GM23338 (cell line): Measurements from ENCODE around the gene ESR1. TPM values are rescaled to one million over a fixed set of nuclear protein-coding genes. Genes with fewer than 3 reads are reported as not detected.

Experiments used
- ATAC-seq: fragments of 200-7000 bp; cut with Tn5 transposase; 3 replicates; pipeline ENCODE4 v1.9.1; 2020
- DNase-seq: peaks from one replicate; pipeline ENCODE4 v3.0.0-alpha.2; 2015; ENCODE audit warnings: low spot score
- H2AFZ ChIP-seq: fragments of 200-600 bp; sonication (generic); 2 replicates; pipeline ENCODE4 v1.8.0; 2016; ENCODE audit warnings: antibody characterized with exemption, mild to moderate bottlenecking, moderate library complexity
- H3F3A ChIP-seq: fragments of 200-600 bp; sonication (generic); replicated peaks from 2 replicates; pipeline ENCODE4 v1.8.0; 2017; ENCODE audit warnings: antibody characterized with exemption, mixed run types, low read depth
- H3K27ac ChIP-seq: fragments of 200-600 bp; sonication (generic); 2 replicates; pipeline ENCODE4 v1.6.1; 2016; ENCODE audit warnings: low read depth
- H3K27me3 ChIP-seq: fragments of 200-600 bp; sonication (generic); 2 replicates; pipeline ENCODE4 v1.8.0; 2016; ENCODE audit warnings: mild to moderate bottlenecking, mixed run types, moderate library complexity; ENCODE audit not compliant: insufficient read depth
- H3K36me3 ChIP-seq: fragments of 200-600 bp; sonication (generic); 2 replicates; pipeline ENCODE4 v1.8.0; 2016; ENCODE audit warnings: mild to moderate bottlenecking; ENCODE audit not compliant: insufficient read depth
- H3K4me1 ChIP-seq: fragments of 200-600 bp; sonication (generic); 2 replicates; pipeline ENCODE4 v1.8.0; 2016; ENCODE audit warnings: mild to moderate bottlenecking, moderate library complexity; ENCODE audit not compliant: insufficient read depth
- H3K4me2 ChIP-seq: fragments of 200-600 bp; sonication (generic); 2 replicates; pipeline ENCODE4 v1.7.1; 2017; ENCODE audit warnings: mixed run types
- H3K4me3 ChIP-seq: fragments of 200-600 bp; sonication (generic); 2 replicates; pipeline ENCODE4 v1.6.1; 2016; ENCODE audit warnings: mixed run types
- H3K79me2 ChIP-seq: fragments of 200-600 bp; sonication (generic); replicated peaks from 2 replicates; pipeline ENCODE4 v1.8.0; 2017; ENCODE audit warnings: mild to moderate bottlenecking; ENCODE audit not compliant: insufficient read depth
- H3K9me2 ChIP-seq: fragments of 200-600 bp; sonication (generic); 2 replicates; pipeline ENCODE4 v1.8.0; 2017; ENCODE audit not compliant: insufficient read depth
- H4K20me1 ChIP-seq: fragments of 200-600 bp; sonication (generic); replicated peaks from 2 replicates; pipeline ENCODE4 v1.8.0; 2017; ENCODE audit warnings: mild to moderate bottlenecking; ENCODE audit not compliant: insufficient read depth
- H3K27ac Mint-ChIP-seq: 2 replicates; pipeline ENCODE4 v1.8.0; 2020; ENCODE audit warnings: inconsistent platforms, mild to moderate bottlenecking, moderate library complexity, mixed read lengths
- H3K27me3 Mint-ChIP-seq: 3 replicates; pipeline ENCODE4 v1.8.0; 2022; ENCODE audit warnings: low read depth, mild to moderate bottlenecking, moderate library complexity, mixed read lengths, inconsistent platforms; ENCODE audit not compliant: insufficient read depth, poor library complexity
- H3K36me3 Mint-ChIP-seq: 3 replicates; pipeline ENCODE4 v1.8.0; 2021; ENCODE audit warnings: low read depth, mild to moderate bottlenecking, inconsistent platforms, moderate library complexity, mixed read lengths
- H3K4me1 Mint-ChIP-seq: 3 replicates; pipeline ENCODE4 v1.8.0; 2020; ENCODE audit warnings: mild to moderate bottlenecking, inconsistent platforms, mixed read lengths
- H3K4me3 Mint-ChIP-seq: 3 replicates; pipeline ENCODE4 v1.8.0; 2021; ENCODE audit warnings: moderate library complexity, mild to moderate bottlenecking, inconsistent platforms, mixed read lengths
- H3K9me3 Mint-ChIP-seq: 3 replicates; pipeline ENCODE4 v1.8.0; 2020; ENCODE audit warnings: moderate library complexity, mild to moderate bottlenecking, inconsistent platforms, mixed read lengths
- CREB1 ChIP-seq: fragments of 250-450 bp; sonication (Bioruptor Pico); IDR thresholded peaks from 2 replicates; pipeline ENCODE4 v1.5.0; 2020; ENCODE audit warnings: low read depth, mild to moderate bottlenecking, moderate library complexity
- EZH2 ChIP-seq: fragments of 200-600 bp; sonication (generic); IDR thresholded peaks from one replicate; pipeline ENCODE4 v1.8.0; 2017; ENCODE audit warnings: antibody characterized with exemption, mild to moderate bottlenecking, low read depth; ENCODE audit not compliant: unreplicated experiment
- EZH2phosphoT487 ChIP-seq: fragments of 200-600 bp; sonication (generic); IDR thresholded peaks from one replicate; pipeline ENCODE4 v1.8.1; 2018; ENCODE audit warnings: antibody characterized with exemption; ENCODE audit not compliant: unreplicated experiment
- JUNB ChIP-seq: IDR thresholded peaks from one replicate; pipeline ENCODE4 v1.6.1; 2016; ENCODE audit warnings: antibody characterized with exemption; ENCODE audit not compliant: unreplicated experiment
- NANOG ChIP-seq: IDR thresholded peaks from 2 replicates; pipeline ENCODE4 v1.6.1; 2016; ENCODE audit warnings: antibody characterized with exemption, borderline replicate concordance
- POLR2AphosphoS5 ChIP-seq: IDR thresholded peaks from 2 replicates; pipeline ENCODE4 v1.6.1; 2016; ENCODE audit warnings: antibody characterized with exemption, low read depth
- STAT1 ChIP-seq: IDR thresholded peaks from one replicate; pipeline ENCODE4 v1.6.1; 2016; ENCODE audit warnings: antibody characterized with exemption; ENCODE audit not compliant: unreplicated experiment
- ZNF114 ChIP-seq: fragments of 250-450 bp; sonication (Bioruptor Pico); IDR thresholded peaks from 2 replicates; pipeline ENCODE4 v1.5.0; 2020; ENCODE audit warnings: mild to moderate bottlenecking, moderate library complexity
- ZNF331 ChIP-seq: fragments of 250-450 bp; sonication (Bioruptor Pico); IDR thresholded peaks from 2 replicates; pipeline ENCODE4 v1.5.0; 2020; ENCODE audit warnings: low read depth, mild to moderate bottlenecking, moderate library complexity
- polyA plus RNA-seq: library from polyadenylated mRNA; unstranded; fragments of >200 nt; fragmentation: Nextera tagmentation; extraction: Ambion mirVana; gene quantifications from 2 replicates; pipeline ENCODE4 v1.2.1, GENCODE V29; 2016
- total RNA-seq: library from RNA; depleted of rRNA; stranded (reverse); fragments of >200 nt; shearing (Covaris generic); gene quantifications from 2 replicates; pipeline ENCODE4 v1.2.3, GENCODE V29; 2014
- TF ChIP-seq, protein P1 (sequence below): IDR thresholded peaks from 2 replicates; pipeline ENCODE4 v1.6.1; 2016; ENCODE audit warnings: antibody characterized with exemption
- TF ChIP-seq, protein P2 (sequence below): fragments of 250-450 bp; sonication (Bioruptor Pico); IDR thresholded peaks from 2 replicates; pipeline ENCODE4 v1.5.0; 2020; ENCODE audit warnings: mild to moderate bottlenecking, moderate library complexity
- TF ChIP-seq, protein P3 (sequence below): IDR thresholded peaks from one replicate; pipeline ENCODE4 v1.6.1; 2018; ENCODE audit warnings: antibody characterized with exemption; ENCODE audit not compliant: unreplicated experiment
- TF ChIP-seq, protein P4 (sequence below), 2 experiments: fragments of 200-600 bp in 1 of 2; sonication (generic) in 1 of 2; conservative IDR thresholded peaks; 2 replicates each; pipeline versions ENCODE4 v1.5.1 to v1.6.1; 2016 to 2017; ENCODE audit warnings: antibody characterized with exemption in 2 of 2, low read depth in 2 of 2, mild to moderate bottlenecking in 2 of 2, moderate library complexity in 1 of 2

The ESR1 gene
- total and polyA plus RNA-seq, 2 experiments from 2014 or later: 0.94 TPM; not detected in 1

DNA sequence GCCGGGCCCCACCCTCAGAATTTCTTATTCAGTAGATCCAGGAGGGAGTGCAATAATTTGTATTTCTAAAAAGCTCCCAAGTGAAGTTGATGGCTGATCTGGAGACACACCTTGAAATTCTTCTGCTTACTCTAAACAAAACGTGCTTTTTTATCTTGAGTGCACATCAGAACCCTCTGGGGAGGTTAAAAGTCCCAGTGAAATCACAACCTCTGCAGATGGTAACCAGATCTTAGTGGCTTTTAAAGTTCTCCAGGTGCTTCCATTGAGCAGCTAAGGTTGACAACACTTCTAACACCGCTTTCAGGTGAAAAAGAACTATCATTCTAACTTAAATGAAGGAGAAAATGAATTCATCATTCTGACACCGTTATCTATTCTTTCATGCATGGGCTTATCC is 45.6 kb upstream of the ESR1 start (continued):
- TF ChIP-seq, protein P1, sequence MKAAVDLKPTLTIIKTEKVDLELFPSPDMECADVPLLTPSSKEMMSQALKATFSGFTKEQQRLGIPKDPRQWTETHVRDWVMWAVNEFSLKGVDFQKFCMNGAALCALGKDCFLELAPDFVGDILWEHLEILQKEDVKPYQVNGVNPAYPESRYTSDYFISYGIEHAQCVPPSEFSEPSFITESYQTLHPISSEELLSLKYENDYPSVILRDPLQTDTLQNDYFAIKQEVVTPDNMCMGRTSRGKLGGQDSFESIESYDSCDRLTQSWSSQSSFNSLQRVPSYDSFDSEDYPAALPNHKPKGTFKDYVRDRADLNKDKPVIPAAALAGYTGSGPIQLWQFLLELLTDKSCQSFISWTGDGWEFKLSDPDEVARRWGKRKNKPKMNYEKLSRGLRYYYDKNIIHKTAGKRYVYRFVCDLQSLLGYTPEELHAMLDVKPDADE: no peak
- TF ChIP-seq EZH2 (no peak), ZNF331 (CRISPR knock-in tag) (no peak), NANOG (no peak), ZNF114 (no peak)

DNA sequence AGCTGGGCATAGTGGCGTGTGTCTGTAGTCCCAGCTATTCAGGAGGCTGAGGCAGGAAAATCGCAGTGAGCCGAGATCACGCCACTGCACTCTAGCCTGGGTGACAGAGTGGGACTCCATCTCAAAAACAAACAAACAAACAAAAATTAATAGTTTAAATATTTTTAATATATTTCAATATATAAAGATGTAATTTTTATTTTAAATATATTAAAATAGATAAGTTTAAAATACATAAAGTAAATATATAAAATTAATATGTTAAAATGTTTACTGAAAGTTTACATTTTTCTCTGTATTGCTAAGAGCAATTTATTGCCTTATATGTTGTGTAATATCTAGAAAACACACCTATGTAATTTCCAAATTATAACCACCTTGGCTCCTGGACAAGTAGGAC is 44.7 kb upstream of the ESR1 start:
- DNase-seq: no peak
- Histone ChIP-seq H3K27ac (no peak overlapping the region), H3K36me3 (no peaks in the 10 kb centered on the region), H3K79me2 (no peaks in the 10 kb centered on the region), H3K27me3 (no peaks in the 10 kb centered on the region), H3F3A (no peaks in the 10 kb centered on the region), H4K20me1 (no peaks in the 10 kb centered on the region), H3K4me2 (no peak overlapping the region), H3K4me3 (no peak overlapping the region), H3K4me1 (peaks cover 8% of the 10 kb centered on the region), H3K9me2 (peaks cover 3% of the 10 kb centered on the region; the same call in 1 of the 2 replicates), H2AFZ (no peak overlapping the region)
- H3K4me1 Mint-ChIP-seq: peaks cover 15% of the 10 kb centered on the region
- H3K27me3 Mint-ChIP-seq: no peaks in the 10 kb centered on the region
- no peak overlapping the region for H3K27ac Mint-ChIP-seq
- ATAC-seq: no peak
- no peaks in the 10 kb centered on the region for H3K36me3 Mint-ChIP-seq
- H3K4me3 Mint-ChIP-seq: no peak overlapping the region
- H3K9me3 Mint-ChIP-seq: no peaks in the 10 kb centered on the region
- TF ChIP-seq ZNF331 (CRISPR knock-in tag) (no peak), NANOG (no peak), EZH2 (no peak), STAT1 (no peak), ZNF114 (no peak), JUNB (no peak), CREB1 (CRISPR knock-in tag) (no peak), POLR2AphosphoS5 (no peak), EZH2phosphoT487 (no peak)
- TF ChIP-seq, protein P2, sequence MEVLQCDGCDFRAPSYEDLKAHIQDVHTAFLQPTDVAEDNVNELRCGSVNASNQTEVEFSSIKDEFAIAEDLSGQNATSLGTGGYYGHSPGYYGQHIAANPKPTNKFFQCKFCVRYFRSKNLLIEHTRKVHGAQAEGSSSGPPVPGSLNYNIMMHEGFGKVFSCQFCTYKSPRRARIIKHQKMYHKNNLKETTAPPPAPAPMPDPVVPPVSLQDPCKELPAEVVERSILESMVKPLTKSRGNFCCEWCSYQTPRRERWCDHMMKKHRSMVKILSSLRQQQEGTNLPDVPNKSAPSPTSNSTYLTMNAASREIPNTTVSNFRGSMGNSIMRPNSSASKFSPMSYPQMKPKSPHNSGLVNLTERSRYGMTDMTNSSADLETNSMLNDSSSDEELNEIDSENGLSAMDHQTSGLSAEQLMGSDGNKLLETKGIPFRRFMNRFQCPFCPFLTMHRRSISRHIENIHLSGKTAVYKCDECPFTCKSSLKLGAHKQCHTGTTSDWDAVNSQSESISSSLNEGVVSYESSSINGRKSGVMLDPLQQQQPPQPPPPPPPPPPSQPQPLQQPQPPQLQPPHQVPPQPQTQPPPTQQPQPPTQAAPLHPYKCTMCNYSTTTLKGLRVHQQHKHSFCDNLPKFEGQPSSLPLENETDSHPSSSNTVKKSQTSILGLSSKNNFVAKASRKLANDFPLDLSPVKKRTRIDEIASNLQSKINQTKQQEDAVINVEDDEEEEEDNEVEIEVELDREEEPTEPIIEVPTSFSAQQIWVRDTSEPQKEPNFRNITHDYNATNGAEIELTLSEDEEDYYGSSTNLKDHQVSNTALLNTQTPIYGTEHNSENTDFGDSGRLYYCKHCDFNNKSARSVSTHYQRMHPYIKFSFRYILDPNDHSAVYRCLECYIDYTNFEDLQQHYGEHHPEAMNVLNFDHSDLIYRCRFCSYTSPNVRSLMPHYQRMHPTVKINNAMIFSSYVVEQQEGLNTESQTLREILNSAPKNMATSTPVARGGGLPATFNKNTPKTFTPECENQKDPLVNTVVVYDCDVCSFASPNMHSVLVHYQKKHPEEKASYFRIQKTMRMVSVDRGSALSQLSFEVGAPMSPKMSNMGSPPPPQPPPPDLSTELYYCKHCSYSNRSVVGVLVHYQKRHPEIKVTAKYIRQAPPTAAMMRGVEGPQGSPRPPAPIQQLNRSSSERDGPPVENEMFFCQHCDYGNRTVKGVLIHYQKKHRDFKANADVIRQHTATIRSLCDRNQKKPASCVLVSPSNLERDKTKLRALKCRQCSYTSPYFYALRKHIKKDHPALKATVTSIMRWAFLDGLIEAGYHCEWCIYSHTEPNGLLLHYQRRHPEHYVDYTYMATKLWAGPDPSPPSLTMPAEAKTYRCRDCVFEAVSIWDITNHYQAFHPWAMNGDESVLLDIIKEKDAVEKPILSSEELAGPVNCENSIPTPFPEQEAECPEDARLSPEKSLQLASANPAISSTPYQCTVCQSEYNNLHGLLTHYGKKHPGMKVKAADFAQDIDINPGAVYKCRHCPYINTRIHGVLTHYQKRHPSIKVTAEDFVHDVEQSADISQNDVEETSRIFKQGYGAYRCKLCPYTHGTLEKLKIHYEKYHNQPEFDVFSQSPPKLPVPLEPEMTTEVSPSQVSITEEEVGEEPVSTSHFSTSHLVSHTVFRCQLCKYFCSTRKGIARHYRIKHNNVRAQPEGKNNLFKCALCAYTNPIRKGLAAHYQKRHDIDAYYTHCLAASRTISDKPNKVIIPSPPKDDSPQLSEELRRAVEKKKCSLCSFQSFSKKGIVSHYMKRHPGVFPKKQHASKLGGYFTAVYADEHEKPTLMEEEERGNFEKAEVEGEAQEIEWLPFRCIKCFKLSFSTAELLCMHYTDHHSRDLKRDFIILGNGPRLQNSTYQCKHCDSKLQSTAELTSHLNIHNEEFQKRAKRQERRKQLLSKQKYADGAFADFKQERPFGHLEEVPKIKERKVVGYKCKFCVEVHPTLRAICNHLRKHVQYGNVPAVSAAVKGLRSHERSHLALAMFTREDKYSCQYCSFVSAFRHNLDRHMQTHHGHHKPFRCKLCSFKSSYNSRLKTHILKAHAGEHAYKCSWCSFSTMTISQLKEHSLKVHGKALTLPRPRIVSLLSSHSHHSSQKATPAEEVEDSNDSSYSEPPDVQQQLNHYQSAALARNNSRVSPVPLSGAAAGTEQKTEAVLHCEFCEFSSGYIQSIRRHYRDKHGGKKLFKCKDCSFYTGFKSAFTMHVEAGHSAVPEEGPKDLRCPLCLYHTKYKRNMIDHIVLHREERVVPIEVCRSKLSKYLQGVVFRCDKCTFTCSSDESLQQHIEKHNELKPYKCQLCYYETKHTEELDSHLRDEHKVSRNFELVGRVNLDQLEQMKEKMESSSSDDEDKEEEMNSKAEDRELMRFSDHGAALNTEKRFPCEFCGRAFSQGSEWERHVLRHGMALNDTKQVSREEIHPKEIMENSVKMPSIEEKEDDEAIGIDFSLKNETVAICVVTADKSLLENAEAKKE (CRISPR knock-in tag): no peak
- TF ChIP-seq, protein P3, sequence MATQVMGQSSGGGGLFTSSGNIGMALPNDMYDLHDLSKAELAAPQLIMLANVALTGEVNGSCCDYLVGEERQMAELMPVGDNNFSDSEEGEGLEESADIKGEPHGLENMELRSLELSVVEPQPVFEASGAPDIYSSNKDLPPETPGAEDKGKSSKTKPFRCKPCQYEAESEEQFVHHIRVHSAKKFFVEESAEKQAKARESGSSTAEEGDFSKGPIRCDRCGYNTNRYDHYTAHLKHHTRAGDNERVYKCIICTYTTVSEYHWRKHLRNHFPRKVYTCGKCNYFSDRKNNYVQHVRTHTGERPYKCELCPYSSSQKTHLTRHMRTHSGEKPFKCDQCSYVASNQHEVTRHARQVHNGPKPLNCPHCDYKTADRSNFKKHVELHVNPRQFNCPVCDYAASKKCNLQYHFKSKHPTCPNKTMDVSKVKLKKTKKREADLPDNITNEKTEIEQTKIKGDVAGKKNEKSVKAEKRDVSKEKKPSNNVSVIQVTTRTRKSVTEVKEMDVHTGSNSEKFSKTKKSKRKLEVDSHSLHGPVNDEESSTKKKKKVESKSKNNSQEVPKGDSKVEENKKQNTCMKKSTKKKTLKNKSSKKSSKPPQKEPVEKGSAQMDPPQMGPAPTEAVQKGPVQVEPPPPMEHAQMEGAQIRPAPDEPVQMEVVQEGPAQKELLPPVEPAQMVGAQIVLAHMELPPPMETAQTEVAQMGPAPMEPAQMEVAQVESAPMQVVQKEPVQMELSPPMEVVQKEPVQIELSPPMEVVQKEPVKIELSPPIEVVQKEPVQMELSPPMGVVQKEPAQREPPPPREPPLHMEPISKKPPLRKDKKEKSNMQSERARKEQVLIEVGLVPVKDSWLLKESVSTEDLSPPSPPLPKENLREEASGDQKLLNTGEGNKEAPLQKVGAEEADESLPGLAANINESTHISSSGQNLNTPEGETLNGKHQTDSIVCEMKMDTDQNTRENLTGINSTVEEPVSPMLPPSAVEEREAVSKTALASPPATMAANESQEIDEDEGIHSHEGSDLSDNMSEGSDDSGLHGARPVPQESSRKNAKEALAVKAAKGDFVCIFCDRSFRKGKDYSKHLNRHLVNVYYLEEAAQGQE: no peak
- TF ChIP-seq, protein P4, sequence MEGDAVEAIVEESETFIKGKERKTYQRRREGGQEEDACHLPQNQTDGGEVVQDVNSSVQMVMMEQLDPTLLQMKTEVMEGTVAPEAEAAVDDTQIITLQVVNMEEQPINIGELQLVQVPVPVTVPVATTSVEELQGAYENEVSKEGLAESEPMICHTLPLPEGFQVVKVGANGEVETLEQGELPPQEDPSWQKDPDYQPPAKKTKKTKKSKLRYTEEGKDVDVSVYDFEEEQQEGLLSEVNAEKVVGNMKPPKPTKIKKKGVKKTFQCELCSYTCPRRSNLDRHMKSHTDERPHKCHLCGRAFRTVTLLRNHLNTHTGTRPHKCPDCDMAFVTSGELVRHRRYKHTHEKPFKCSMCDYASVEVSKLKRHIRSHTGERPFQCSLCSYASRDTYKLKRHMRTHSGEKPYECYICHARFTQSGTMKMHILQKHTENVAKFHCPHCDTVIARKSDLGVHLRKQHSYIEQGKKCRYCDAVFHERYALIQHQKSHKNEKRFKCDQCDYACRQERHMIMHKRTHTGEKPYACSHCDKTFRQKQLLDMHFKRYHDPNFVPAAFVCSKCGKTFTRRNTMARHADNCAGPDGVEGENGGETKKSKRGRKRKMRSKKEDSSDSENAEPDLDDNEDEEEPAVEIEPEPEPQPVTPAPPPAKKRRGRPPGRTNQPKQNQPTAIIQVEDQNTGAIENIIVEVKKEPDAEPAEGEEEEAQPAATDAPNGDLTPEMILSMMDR (conservative IDR thresholded peaks at IDR 0.05; ENCODE audit: low read depth in 2 of 2): no peak
